Mucosa of descending colon (tissue), 3 donors: ENCODE data around the gene EXOC3. TPM values are rescaled to one million over a fixed set of nuclear protein-coding genes. Genes with fewer than 3 reads are reported as not detected.

Source experiments
- ATAC-seq: fragments of 200-7000 bp; cut with Tn5 transposase; one replicate; pipeline ENCODE4 v1.9.1; 2020; ENCODE audit warnings: mild to moderate bottlenecking, moderate library complexity
- DNase-seq, 3 donors: peaks; one replicate each; pipeline ENCODE4 v3.0.0-alpha.2; 2020
- H3K36me3 ChIP-seq: fragments of 200-600 bp; one replicate; pipeline ENCODE4 v1.8.0; 2021; ENCODE audit warnings: low read depth, mild to moderate bottlenecking
- H3K4me1 ChIP-seq: fragments of 200-600 bp; one replicate; pipeline ENCODE4 v1.8.0; 2021; ENCODE audit warnings: low read depth, mild to moderate bottlenecking
- H3K4me3 ChIP-seq: fragments of 200-600 bp; one replicate; pipeline ENCODE4 v1.8.0; 2021; ENCODE audit warnings: mild to moderate bottlenecking
- H3K9me3 ChIP-seq: fragments of 200-600 bp; one replicate; pipeline ENCODE4 v1.8.0; 2021; ENCODE audit warnings: mild to moderate bottlenecking
- intact Hi-C, 2 donors: fragments of 100-400 bp; cut with DNase I in 1 of 2; cut with micrococcal nuclease in 1 of 2; formaldehyde crosslinking; loops; one replicate each; pipeline versions ENCODE4 v1.11.0 to v1.11.1; 2022; cut with DNase I, micrococcal nuclease
- total RNA-seq, 3 donors: library from RNA; stranded (reverse); fragmentation: NEBNext Ultra II Directional in 2 of 3; extraction: Animal tissue kit (Norgen Biotek cat#: 25700) in 2 of 3; gene quantifications; one replicate each; pipeline versions ENCODE4 v1.2.1 to v1.2.4, GENCODE V29; 2021 to 2023
- TF ChIP-seq, protein P1 (sequence below): fragments of 200-600 bp; IDR thresholded peaks from one replicate; pipeline ENCODE4 v1.8.0; 2022; ENCODE audit warnings: antibody characterized with exemption, mild to moderate bottlenecking
- donor health status: DM: no; HTN: no; CAD: no; lungs with moderate emphysema.
- donor health status: DM: no; HTN: no; CAD: no.
- donor health status: DM: no; HTN: yes; CAD: no.

EXOC3 gene
- total RNA-seq, 3 donors from 2014 or later, result 67.0 to 89.1 (median 76.8) TPM

DNA sequence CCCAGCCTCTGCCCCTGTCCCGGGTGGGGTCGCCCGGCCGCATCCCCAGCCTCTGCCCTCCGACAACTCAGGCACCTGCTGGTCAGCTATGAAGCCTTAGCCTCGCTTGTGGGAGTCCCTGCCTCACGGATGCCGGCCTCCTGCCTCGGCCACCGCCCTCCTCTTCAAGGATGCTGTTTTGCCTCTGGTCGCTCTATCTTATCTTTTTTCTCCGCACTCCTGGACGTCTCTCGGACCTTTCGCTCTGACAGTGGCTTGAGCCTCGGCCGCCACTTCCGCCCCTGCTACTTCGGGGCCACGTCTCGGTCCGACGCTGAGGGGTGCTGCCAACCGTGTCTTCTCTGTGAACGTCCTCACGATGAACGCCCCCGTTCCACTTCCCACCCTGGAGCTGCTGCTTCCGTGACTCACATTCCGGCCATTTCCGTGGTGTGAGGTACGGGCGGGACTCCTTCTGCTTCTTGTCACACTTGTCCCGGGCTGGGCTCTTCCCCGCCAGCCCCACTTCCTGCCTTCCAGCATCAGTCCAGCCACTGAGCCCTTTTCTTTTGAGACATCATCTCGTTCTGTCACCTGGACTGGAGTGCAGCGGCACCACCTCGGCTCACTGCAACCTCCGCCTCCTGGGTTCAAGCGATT lies 55.0 kb downstream of the EXOC3 start:
- TF ChIP-seq, protein P1, sequence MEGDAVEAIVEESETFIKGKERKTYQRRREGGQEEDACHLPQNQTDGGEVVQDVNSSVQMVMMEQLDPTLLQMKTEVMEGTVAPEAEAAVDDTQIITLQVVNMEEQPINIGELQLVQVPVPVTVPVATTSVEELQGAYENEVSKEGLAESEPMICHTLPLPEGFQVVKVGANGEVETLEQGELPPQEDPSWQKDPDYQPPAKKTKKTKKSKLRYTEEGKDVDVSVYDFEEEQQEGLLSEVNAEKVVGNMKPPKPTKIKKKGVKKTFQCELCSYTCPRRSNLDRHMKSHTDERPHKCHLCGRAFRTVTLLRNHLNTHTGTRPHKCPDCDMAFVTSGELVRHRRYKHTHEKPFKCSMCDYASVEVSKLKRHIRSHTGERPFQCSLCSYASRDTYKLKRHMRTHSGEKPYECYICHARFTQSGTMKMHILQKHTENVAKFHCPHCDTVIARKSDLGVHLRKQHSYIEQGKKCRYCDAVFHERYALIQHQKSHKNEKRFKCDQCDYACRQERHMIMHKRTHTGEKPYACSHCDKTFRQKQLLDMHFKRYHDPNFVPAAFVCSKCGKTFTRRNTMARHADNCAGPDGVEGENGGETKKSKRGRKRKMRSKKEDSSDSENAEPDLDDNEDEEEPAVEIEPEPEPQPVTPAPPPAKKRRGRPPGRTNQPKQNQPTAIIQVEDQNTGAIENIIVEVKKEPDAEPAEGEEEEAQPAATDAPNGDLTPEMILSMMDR, result no peak
- intact Hi-C loops, result no loop called here
- peaks cover 3% of the 10 kb centered on the region for H3K4me1 ChIP-seq
- H3K4me3 ChIP-seq, result no peak overlapping the region
- H3K9me3 ChIP-seq, result no peaks in the 10 kb centered on the region
- no peaks in the 10 kb centered on the region for H3K36me3 ChIP-seq
- ATAC-seq, result no peak
- no peak for DNase-seq

DNA sequence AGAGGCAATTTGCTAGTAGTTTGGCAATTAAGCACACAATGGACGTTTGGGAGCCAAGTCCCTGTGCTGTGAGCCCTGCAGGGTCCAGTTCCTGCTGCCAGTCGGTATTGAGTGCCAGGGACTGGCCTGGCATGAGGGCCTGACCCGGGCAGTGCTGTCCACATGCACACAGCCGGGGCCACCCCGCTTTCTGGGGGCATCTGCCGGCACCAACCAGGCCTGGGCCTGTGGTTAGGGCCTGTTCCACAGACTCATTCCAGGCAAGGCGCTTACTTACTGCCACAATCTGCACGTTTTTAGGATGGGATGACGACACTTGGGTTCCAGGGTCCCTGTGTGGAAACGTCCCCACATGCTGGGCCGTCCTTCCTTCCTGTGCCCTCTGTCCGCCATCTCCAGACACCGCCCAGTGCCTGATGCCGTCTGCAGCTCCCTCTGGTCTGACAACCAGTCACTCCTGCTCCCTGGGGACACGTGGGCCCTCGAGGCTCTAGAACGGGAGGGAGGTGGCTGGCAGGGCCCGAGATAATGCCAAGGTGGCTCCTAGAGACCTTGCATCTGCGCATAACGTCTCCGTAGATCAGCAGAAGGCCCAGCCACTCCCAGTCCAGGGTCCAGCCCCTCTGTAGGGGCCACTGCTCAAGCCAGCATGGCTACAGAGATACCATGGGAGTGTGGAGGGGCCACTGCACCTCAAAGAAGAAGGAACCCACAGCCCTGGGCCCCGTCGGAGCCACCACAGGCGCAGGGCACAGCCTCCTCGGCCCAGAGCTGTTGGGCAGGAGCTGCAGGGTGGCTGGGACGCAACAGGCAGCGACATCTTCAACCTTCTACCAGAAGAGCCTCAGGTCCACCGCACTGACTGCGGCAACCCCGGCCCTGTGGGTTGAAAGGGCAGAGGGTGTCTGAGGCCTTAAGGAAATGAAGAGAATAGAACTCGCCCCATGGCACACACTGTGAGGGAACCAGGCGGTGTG lies 56.5 kb downstream of the EXOC3 start:
- DNase-seq, result no peak
- H3K4me3 ChIP-seq, result no peak overlapping the region
- no peak for ATAC-seq
- intact Hi-C loops, result no loop called here
- TF ChIP-seq, protein P1, result no peak
- H3K36me3 ChIP-seq, result no peaks in the 10 kb centered on the region
- H3K9me3 ChIP-seq, result no peaks in the 10 kb centered on the region
- H3K4me1 ChIP-seq, result peaks cover 3% of the 10 kb centered on the region

DNA sequence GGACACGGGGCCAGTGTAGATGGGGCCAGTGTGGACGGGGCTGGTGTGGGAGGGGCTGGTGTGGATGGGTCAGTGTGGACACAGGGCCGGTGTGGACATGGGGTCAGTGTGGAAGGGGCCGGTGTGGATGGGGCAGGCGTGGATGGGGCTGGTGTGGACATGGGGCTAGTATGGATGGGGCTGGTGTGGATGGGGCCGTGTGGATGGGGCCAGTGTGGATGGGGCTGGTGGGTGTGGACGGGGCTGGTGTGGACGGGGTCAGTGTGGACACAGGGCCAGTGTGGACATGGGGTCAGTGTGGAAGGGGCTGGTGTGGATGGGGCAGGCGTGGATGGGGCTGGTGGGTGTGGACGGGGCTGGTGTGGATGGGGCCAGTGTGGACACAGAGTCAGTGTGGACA lies 57.5 kb downstream of the EXOC3 start:
- peaks cover 3% of the 10 kb centered on the region for H3K4me1 ChIP-seq
- H3K4me3 ChIP-seq, result no peak overlapping the region
- TF ChIP-seq, protein P1, result no peak
- ATAC-seq (no peak), DNase-seq (no peak)
- H3K36me3 ChIP-seq, result no peaks in the 10 kb centered on the region
- intact Hi-C loops, result no loop called here
- no peaks in the 10 kb centered on the region for H3K9me3 ChIP-seq

DNA sequence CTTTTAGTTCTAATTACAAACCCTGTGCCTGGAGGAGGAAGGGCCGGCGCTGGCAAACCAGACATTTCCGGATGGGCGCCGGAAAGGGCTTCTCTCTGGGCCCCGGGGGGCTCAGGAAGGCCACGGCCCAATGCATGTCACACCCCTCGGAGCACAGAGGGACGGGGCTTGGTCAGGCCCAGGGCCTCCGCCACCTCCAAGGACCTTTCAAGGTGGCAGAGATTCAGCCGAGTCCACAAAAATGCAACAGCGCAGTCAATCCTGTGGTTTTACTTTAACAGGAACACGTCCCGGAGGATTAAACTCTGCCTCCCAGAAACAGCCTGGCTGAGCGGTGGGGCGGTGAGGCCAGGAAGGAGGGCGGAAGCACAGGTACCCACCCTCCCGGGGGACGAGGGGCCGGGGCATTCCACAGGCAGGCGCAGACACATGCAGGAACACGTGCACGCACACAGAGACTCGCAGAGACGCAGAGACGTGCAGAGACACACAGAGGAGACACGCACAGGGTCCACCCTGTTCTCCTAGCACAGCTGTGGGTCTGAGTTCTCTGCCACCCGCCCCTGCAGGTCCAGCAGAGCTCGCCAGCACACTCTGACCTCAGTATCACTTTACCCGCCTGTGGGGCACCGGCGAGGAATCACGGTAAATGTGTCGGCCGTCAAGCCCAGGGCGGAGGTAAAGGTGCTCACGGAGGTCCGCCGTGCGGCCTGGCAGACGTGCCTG lies 58.3 kb downstream of the EXOC3 start:
- no peak for ATAC-seq
- TF ChIP-seq, protein P1, result no peak
- Histone ChIP-seq H3K9me3 (no peaks in the 10 kb centered on the region), H3K4me1 (peaks cover 4% of the 10 kb centered on the region), H3K4me3 (no peak overlapping the region), H3K36me3 (no peaks in the 10 kb centered on the region)
- DNase-seq, result no peak
- intact Hi-C loops, result no loop called here

DNA sequence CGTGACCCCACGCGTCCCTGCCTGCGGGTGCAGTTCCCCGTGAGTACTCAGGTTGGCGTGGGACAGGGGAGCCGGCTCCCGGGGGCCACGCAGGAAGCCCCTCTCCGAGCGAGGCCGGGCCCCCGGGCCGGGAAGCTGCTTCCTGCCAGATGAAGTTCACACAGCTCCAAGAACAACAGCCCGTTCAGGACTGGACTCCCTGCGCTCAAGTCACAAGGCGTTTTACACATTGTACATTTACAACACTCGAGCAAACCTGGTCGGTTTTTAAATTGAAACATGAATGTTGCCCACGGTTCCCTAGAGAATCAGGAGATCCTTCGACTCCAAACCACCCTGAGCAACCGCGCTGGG lies 58.8 kb downstream of the EXOC3 start:
- intact Hi-C loops, result no loop called here
- no peak overlapping the region for H3K4me3 ChIP-seq
- peaks cover 2% of the 10 kb centered on the region for H3K4me1 ChIP-seq
- DNase-seq, result no peak
- no peaks in the 10 kb centered on the region for H3K9me3 ChIP-seq
- TF ChIP-seq, protein P1, result no peak
- no peak for ATAC-seq
- no peaks in the 10 kb centered on the region for H3K36me3 ChIP-seq
